ENCODE measurements around the gene TBX10. TPM values are rescaled to one million over a fixed set of nuclear protein-coding genes. Genes with fewer than 3 reads are reported as not detected.

Gene TBX10
- total RNA-seq, 1 donor from 2014 or later, result not detected

DNA sequence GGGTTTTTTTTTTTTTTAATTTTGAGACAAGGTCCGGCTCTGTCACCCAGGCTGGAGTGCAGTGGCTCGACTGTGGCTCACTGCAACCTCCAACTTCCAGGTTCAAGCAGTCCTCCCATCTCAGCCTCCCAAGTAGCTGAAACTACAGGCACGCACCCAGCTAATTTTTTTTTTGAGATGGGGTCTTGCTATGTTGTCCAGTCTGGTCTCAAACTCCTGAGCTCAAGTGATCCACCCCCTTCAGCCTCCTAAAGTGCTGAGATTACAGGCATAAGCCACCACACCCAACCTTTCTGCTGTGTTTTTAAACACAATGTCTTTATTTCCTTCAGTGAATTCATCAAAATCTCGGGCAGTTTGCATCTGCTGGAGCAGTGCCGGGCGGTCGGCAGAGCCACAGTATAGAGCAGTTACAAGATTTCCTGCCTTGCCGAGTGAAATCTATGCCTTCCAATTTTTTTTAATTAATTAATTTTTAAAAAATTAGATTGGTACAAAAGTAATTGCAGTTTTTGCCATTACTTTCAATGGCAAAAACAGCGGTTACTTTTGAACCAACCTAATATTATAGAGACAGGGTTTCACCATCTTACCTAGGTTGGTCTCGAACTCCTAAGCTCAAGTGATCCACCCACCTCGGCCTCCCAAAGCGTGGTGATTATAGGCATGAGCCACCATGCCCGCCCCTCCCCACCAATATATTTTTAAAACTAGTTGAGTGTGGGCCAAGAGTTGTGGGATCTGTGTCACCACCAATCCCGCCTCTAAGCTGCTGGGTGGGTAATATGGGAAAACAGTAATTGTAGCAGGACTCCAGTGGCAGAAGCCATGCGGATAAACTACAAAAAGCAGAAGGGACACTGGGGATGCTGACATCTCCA is 13.6 kb upstream of the TBX10 start:
- no peaks in the 10 kb centered on the region for H3K36me3 Mint-ChIP-seq
- H3K27ac Mint-ChIP-seq, result peak overlapping the region; percentile 45
- H3K9me3 Mint-ChIP-seq, result no peaks in the 10 kb centered on the region
- peaks cover 7% of the 10 kb centered on the region for H3K4me1 Mint-ChIP-seq
- peaks cover 41% of the 10 kb centered on the region for H3K27me3 Mint-ChIP-seq (ENCODE audit: low read depth)
- TF ChIP-seq, protein P1, sequence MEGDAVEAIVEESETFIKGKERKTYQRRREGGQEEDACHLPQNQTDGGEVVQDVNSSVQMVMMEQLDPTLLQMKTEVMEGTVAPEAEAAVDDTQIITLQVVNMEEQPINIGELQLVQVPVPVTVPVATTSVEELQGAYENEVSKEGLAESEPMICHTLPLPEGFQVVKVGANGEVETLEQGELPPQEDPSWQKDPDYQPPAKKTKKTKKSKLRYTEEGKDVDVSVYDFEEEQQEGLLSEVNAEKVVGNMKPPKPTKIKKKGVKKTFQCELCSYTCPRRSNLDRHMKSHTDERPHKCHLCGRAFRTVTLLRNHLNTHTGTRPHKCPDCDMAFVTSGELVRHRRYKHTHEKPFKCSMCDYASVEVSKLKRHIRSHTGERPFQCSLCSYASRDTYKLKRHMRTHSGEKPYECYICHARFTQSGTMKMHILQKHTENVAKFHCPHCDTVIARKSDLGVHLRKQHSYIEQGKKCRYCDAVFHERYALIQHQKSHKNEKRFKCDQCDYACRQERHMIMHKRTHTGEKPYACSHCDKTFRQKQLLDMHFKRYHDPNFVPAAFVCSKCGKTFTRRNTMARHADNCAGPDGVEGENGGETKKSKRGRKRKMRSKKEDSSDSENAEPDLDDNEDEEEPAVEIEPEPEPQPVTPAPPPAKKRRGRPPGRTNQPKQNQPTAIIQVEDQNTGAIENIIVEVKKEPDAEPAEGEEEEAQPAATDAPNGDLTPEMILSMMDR (IDR thresholded peaks at IDR 0.05; ENCODE audit: unreplicated experiment), result no peak
- H3K4me3 Mint-ChIP-seq, result no peak overlapping the region
- DNase-seq (ENCODE audit: low spot score in 2 of 2, unreplicated experiment in 2 of 2), result no peak

DNA sequence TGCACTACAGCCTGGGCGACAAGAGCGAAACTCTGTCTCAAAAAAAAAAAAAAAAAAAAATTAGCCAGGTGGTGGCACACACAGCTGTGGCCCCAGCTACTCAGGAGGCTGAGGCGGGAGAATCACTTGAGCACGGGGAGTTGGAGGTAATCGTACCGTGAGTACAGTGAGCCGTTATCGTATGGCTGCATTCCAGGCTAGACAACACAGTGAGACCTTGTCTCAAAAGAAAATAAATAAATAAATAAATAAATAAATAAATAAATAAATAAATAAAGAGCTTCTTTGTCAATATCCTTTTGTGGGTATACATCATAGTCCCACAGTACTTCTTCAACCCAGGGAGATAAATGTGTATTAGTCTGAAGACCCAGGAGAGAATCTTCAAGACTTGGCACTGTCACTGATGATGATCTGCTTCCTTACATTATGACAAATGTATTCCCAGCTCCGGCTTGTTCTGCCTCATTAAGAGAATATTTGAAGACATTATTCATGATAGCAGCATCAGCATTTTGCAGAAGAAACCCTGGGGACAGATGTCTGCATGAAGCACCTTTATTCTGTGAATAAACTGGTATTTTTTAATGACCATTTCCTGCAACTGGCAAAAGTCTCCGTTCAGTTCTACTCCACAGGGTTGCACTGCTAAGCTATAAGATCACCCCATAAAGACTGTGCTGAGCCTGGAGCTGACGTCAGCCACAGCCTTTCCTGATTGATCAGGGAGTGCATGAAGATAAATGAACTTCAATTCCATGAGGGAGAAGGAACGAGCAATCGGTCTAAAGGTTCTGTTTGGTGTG is 12.6 kb upstream of the TBX10 start:
- Mint-ChIP-seq H3K4me1 (peaks cover 7% of the 10 kb centered on the region), H3K27me3 (ENCODE audit: low read depth) (peaks cover 47% of the 10 kb centered on the region), H3K36me3 (no peaks in the 10 kb centered on the region), H3K27ac (peak overlapping the region; percentile 45), H3K9me3 (no peaks in the 10 kb centered on the region), H3K4me3 (no peak overlapping the region)
- DNase-seq (ENCODE audit: low spot score in 2 of 2, unreplicated experiment in 2 of 2), result no peak
- TF ChIP-seq, protein P1 (IDR thresholded peaks at IDR 0.05; ENCODE audit: unreplicated experiment), result no peak

DNA sequence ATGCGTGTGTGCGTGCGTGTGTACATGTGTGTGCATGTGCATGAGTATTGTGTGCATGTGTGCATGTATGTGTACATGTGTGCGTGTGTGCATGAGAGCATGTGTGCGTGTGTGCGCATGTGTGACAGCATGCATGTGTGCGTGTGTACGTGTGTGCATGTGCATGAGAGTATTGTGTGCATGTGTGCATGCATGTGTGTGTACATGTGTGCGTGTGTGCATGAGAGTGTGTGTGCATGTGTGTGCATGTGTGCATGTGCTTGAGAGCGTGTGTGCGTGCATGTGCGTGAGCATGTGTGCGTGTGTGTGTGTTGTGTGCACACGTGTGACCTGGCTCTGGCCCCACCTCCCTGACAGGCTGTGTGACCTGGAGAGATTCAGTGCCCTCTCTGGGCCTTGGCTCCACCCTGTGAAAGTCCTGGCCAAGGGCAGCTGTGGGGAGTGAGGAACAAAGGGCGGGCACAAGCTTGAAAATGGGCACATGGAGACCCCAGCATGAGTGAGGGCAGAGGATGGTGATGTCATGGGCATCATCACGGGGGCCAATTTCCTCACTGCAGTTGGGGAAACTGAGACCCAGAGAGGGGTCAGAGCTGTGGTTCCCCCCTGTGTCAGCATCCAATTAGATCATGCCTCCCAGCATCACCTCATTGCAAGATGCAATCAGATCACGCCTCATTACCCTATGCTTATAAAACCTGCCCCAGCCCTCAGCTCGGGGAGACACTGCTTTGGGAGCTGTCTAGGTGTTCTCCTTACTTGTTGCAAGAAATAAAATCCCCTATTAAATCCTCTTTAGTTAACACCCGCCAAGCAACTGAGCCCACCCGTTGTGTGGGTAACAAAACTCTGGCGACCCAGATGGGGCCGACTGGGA is 10.3 kb upstream of the TBX10 start:
- Mint-ChIP-seq H3K36me3 (no peaks in the 10 kb centered on the region), H3K27me3 (ENCODE audit: low read depth) (peaks cover 55% of the 10 kb centered on the region), H3K27ac (no peak overlapping the region), H3K4me3 (no peak overlapping the region), H3K4me1 (peaks cover 7% of the 10 kb centered on the region), H3K9me3 (no peaks in the 10 kb centered on the region)
- TF ChIP-seq, protein P1 (IDR thresholded peaks at IDR 0.05; ENCODE audit: unreplicated experiment), result no peak
- no peak for DNase-seq (ENCODE audit: low spot score in 2 of 2, unreplicated experiment in 2 of 2)

DNA sequence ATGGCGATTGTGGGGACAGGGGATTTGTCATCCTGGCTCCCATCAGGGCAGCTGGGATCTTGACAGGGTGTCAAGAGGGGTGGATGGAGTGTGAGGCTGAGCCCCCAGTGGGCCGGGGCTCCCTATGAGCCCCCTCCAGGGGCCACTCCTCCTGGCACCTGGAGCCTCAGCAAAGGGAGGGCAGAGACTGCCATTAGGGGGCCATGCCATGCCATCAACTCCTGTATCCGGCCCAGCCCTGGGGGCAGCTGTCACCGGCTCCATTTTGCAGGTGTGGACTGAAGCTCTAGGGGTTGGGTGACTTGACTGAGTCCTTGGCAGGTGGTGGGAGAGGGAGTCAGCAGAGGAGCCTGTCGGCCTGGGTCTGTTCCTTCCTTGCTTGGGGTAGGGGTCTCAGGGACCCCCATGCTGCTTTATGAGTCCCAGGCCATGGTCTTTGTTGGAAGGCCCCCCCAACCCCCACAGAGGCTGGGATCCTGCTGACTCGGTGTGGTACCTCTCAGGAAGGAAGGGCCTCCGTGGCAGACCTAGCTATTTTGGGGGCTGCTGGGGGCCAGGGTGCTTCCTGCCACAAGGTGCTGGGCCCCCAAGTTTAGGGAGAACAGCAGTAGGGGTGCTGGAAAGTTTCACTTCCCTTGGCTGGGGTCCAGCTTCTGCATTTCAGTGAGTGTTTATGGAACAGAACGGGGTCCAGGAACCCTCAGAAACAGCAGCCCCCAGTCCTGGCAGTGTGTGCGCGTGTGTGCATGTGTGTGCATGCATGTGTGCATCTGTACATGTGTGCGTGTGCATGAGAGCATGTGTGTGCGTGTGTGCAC is 9.4 kb upstream of the TBX10 start:
- Mint-ChIP-seq H3K9me3 (no peaks in the 10 kb centered on the region), H3K4me1 (peaks cover 7% of the 10 kb centered on the region), H3K27me3 (ENCODE audit: low read depth) (peaks cover 49% of the 10 kb centered on the region), H3K27ac (no peak overlapping the region), H3K36me3 (no peaks in the 10 kb centered on the region), H3K4me3 (no peak overlapping the region)
- TF ChIP-seq, protein P1 (IDR thresholded peaks at IDR 0.05; ENCODE audit: unreplicated experiment), result no peak
- no peak for DNase-seq (ENCODE audit: low spot score in 2 of 2, unreplicated experiment in 2 of 2)

Measured in mesothelial cell of epicardium (in vitro differentiated cells).